Measurements from ENCODE around the gene SLC12A7.

GRCh38 chr5:1054018-1054798, 57.7 kb downstream of the SLC12A7 start:
- TF ChIP-seq RB1 (IDR thresholded peaks at IDR 0.05; ENCODE audit: low read depth) (no peak), NR3C1 (CRISPR knock-in tag; IDR thresholded peaks at IDR 0.05) (no peak), EZH2 (IDR thresholded peaks at IDR 0.05; ENCODE audit: borderline replicate concordance, low read depth, low read length) (no peak), SREBF2 (CRISPR knock-in tag; IDR thresholded peaks at IDR 0.05) (no peak), ZNF699 (CRISPR knock-in tag; IDR thresholded peaks at IDR 0.05; ENCODE audit: insufficient replicate concordance) (no peak), RCOR1 (IDR thresholded peaks at IDR 0.05; ENCODE audit: borderline replicate concordance in 1 of 2, low read depth in 2 of 2, low read length in 2 of 2) (no peak), NR2F6 (CRISPR knock-in tag; IDR thresholded peaks at IDR 0.05) (no peak), ZNF24 (IDR thresholded peaks at IDR 0.05) (no peak), ZNF121 (CRISPR knock-in tag; conservative IDR thresholded peaks at IDR 0.05) (no peak)
- TF ChIP-seq, protein P1, sequence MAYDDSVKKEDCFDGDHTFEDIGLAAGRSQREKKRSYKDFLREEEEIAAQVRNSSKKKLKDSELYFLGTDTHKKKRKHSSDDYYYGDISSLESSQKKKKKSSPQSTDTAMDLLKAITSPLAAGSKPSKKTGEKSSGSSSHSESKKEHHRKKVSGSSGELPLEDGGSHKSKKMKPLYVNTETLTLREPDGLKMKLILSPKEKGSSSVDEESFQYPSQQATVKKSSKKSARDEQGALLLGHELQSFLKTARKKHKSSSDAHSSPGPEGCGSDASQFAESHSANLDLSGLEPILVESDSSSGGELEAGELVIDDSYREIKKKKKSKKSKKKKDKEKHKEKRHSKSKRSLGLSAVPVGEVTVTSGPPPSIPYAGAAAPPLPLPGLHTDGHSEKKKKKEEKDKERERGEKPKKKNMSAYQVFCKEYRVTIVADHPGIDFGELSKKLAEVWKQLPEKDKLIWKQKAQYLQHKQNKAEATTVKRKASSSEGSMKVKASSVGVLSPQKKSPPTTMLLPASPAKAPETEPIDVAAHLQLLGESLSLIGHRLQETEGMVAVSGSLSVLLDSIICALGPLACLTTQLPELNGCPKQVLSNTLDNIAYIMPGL (CRISPR knock-in tag; IDR thresholded peaks at IDR 0.05), result no peak
- TF ChIP-seq, protein P2, sequence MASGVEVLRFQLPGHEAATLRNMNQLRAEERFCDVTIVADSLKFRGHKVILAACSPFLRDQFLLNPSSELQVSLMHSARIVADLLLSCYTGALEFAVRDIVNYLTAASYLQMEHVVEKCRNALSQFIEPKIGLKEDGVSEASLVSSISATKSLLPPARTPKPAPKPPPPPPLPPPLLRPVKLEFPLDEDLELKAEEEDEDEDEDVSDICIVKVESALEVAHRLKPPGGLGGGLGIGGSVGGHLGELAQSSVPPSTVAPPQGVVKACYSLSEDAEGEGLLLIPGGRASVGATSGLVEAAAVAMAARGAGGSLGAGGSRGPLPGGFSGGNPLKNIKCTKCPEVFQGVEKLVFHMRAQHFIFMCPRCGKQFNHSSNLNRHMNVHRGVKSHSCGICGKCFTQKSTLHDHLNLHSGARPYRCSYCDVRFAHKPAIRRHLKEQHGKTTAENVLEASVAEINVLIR (CRISPR knock-in tag; IDR thresholded peaks at IDR 0.05), result no peak
- TF ChIP-seq, protein P3, sequence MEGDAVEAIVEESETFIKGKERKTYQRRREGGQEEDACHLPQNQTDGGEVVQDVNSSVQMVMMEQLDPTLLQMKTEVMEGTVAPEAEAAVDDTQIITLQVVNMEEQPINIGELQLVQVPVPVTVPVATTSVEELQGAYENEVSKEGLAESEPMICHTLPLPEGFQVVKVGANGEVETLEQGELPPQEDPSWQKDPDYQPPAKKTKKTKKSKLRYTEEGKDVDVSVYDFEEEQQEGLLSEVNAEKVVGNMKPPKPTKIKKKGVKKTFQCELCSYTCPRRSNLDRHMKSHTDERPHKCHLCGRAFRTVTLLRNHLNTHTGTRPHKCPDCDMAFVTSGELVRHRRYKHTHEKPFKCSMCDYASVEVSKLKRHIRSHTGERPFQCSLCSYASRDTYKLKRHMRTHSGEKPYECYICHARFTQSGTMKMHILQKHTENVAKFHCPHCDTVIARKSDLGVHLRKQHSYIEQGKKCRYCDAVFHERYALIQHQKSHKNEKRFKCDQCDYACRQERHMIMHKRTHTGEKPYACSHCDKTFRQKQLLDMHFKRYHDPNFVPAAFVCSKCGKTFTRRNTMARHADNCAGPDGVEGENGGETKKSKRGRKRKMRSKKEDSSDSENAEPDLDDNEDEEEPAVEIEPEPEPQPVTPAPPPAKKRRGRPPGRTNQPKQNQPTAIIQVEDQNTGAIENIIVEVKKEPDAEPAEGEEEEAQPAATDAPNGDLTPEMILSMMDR (IDR thresholded peaks at IDR 0.05 in 2 of 3, conservative IDR thresholded peaks at IDR 0.05 in 1 of 3; ENCODE audit: insufficient read depth in 2 of 3, low read depth in 1 of 3, low read length in 3 of 3), result no peak

Data from K562 (cell line).